ENCODE measurements around the gene ACTRT2.
A peak's percentile ranks its signal among the peaks of the same experiment; 100 is the strongest.

The ACTRT2 gene

DNA sequence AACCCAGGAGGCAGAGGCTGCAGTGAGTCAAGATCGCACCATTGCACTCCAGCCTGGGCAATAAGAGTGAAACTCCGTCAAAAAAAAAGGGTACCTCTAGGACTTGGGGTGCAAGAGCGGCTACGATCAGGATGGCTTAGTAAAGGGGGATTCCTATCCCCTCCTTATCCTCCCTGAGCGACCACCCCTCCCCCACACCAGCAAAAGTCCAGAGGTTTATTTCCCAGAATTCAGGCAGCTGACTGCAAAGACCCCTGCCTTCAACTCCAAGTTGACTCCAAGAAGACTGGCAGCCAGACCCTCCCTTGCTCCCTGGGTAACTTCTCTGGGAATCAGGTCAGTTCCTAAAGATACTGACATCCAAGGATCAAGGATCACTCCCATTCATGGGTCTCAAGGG is 35.4 kb downstream of the ACTRT2 start:
- DNase-seq: no peak

DNA sequence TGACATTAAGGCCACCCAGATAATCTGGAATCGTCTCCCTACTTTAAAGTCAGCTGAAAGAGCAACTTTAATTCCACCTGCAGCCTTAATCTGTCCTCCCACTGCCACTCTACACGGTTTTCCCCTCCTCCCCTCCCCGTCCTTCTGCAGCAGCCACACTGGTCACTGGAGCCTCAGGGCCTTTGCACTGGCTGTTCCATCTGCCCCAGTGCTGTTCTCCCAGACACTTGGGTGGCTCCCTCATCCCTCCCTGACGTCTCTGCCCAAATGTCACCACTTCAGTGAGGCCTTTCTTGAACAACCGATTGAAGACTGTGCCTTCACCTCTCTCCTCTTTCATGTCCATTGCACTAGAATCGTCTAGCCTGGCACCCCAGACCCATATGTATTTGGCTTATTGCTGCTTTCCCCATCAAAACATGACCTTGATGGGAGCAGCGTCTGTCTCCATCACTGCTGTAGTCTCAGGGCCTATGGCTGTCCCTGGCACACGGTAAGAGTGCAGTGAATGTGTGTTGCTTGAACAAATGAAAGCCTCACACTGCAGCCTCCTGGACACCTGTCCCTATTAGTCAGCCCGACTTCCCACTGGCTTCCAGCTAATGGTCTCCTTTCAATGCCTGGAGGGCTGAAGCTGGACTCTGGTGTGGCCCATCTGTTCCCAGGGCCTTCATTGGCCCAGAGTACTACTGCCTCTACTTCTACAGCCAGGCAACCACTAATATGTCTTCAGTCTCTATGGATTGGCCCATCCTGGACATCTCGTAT is 37.2 kb downstream of the ACTRT2 start:
- no peak for DNase-seq

DNA sequence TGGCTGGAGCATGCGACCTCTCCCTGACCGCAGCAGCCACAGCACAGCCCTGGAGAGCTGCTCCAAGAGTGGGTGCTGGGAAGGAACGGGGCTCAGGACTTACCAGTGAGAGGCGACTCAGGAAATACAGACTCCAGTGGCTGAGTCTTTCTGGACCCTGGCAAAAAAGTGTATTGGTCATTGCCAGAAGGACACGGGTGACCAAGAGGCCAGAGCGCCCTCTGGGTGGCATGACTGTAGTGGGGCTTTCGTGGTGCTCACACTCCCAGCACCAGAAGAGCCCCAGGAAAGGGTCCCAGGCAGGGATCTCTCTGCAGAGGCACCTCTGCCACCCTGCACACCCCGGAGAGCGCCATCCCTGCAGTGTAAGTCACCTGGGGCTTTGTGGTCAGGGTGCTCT is 38.9 kb downstream of the ACTRT2 start:
- no peak for DNase-seq

GRCh38 chr1:3060601-3061551 is 39.6 kb downstream of the ACTRT2 start:
- no peak for DNase-seq

- DNase-seq: no peak
Observed at GRCh38 chr1:3061566-3061965, 40.3 kb downstream of the ACTRT2 start.

GRCh38 chr1:3061981-3062615 is 40.8 kb downstream of the ACTRT2 start:
- DNase-seq: no peak

DNA sequence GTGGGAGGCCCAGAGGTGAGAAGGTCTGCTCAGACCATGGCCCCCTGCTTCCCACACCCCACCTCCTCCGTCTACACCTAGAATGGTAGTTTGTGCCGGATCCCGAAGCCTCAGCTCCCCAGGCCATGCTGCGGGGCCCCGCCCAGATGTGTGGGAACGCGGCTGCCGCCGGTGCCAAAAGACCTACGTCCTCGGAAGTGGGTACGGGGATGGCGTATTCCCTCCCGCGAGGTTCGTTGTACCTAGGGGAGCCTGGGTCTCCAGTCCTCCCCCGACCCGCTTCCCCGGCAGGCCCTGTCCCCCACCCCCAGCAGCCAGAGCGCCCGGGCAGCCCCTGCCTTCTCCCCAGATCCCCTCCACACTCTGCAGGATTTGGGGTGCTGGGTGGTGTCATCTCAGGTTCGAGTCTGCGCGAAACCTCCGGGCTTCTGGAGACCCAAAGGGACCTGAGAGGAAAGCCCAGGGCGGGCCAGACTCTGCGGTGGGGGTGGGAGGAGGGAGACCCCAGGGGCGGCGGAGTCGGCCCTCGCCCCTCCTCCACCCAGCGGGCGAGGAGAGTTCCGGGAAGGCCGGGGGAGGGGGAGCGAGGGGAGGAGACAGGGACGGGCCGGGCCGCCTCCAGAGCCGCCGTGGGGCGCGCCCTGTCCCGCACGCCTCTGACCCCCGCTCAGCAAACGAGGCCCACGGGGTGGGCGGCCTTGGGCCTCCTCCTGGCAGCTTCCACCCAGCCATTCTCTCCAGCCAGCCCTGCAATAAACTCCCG is 41.5 kb downstream of the ACTRT2 start:
- no peak for DNase-seq

GRCh38 chr1:3063379-3064295 is 42.4 kb downstream of the ACTRT2 start:
- no peak for DNase-seq

DNA sequence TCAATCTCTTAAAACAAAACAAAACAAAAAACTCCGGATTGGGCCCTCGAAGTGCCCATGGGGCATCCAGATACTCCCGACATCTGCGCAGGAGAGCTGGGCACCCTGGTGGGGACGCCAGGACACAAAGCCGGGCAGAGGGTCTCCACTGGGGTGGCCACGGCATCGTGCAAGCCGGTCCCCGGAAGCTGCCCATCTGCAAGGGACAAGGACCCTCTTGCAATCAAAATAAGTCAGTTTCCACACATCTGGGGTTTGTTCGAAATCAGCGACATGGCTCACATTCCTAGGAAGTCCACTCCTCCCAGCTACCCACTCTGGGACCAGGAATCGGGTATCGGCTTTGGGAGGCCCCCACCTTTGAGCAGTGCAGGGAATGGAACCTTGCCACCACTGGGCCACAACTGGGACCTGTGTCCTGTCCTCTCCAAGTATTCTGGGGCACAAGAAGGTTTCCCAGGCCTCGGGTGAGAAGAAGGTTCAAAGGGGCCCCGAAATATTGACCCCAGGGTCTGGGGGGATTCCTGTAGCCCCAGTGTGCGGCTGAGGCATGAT is 43.1 kb downstream of the ACTRT2 start:
- no peak for DNase-seq

DNA sequence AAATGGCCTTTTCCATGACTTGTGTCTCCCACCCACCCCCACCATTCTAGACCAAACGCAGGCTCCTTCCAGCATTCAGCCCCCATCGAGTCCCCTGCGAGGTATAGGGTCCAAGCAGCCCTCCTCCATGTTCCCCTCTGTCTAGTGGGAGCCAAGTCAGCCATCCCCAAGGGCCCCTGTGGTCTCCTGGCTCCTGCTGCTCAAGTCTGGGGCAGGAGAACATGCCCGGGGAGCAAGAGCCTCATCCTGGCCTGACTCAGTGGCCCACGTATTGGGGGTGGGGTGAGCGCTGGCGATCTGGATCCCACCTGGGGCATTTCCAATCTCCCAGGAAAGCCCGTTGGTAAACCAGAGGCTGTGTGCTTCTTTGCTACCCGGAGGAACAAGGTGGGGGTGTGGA is 43.6 kb downstream of the ACTRT2 start:
- DNase-seq: no peak

DNA sequence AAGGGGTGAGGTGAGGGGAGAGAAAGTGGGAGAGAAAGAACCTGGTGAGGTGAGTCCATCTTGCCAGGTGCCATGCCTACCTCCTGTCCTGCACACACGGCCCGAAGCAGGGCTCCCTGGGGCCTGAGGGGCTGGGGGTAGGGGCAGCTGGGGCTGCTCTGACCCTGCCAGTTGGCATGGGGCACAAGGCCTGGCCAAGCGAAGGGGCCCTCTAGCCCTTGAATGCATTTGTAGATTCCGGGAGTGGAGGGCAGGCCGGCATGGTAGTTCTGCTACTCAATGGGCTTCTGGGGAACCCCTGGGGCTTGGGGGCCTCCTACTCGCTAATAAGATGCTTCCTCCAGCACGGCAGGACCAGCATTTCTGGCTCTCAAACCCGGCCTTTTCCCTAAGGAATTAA is 44.1 kb downstream of the ACTRT2 start:
- no peak for DNase-seq

DNA sequence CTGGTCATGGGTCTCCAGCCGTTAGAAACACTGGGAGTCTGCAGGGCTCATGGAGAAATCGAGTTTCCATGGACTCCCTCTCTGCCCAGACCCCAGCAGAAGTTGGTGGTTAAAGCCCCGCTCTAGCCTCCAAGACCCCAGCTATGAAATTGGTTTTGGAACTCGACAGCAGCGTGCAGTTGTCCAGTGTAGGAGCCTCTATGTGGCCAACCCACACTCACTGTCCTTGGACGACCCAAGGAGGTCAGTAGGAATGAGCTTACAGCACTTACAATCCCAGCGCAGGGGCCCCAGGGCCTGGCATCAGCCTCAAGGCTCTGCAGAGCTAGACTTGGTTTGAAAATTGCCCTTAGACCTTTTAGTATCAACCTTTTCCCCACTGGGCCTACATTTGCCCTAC is 44.5 kb downstream of the ACTRT2 start:
- no peak for DNase-seq

DNA sequence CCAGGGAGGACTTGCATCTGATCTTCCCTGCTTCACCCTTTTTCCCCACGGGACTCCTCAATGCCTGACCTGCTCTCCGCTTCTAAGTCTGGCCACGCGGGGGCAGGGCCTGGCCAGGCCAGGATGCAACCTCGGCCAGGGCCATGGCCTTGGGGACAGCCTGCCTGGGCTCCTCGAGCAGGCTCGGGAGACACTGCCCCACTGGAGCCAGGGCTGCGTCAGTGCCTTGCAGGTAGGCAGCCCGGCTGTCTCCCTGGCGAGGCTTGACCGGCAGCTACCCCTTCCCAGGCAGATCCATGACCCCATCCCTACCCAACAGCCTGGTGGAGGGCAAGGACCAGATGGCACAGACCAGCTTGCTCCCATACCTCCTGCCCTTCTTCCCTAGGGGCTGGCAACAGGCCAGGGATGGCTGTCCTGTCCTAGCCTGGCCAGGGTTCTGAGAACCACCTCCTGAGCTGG is 45.0 kb downstream of the ACTRT2 start:
- DNase-seq: no peak

DNA sequence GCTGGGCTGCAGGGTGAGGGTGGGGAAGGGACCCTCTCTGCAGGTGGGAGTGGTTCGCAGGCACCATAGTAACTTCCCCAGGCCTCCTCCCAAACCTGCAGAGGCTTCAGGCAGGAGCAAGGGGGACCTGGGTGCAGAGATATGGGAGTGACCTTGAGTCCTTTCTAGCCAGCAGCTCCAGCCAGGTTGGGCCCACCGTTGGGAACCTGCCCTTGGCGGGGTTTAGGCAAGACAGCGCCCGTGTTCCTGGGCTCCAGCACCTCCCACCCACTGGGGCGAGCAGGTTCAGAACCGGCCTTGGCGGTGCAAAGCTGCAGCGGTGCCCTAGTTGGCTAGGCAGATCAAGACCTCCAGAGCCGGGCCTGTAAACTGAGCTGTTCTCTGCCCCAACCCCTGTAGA is 45.6 kb downstream of the ACTRT2 start:
- no peak for DNase-seq

DNA sequence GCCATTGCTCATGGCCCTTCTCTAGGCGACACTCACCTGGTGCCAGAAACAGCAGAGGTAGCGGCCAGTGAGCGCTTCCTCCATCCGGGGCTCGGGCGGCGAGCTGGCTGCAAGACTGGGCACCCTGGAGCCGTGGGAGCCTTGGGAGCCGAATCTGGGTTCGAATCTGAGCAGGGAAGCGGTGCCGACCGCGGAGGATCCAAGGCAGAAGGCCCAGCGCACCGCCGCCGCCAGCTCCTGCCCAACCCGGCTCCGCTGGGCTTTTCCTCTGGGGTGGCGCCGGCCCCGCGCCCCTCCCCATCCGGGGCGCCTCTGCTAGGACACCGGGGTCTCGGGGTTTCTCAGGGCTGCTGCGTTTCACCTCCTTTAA is 46.0 kb downstream of the ACTRT2 start:
- no peak for DNase-seq

DNA sequence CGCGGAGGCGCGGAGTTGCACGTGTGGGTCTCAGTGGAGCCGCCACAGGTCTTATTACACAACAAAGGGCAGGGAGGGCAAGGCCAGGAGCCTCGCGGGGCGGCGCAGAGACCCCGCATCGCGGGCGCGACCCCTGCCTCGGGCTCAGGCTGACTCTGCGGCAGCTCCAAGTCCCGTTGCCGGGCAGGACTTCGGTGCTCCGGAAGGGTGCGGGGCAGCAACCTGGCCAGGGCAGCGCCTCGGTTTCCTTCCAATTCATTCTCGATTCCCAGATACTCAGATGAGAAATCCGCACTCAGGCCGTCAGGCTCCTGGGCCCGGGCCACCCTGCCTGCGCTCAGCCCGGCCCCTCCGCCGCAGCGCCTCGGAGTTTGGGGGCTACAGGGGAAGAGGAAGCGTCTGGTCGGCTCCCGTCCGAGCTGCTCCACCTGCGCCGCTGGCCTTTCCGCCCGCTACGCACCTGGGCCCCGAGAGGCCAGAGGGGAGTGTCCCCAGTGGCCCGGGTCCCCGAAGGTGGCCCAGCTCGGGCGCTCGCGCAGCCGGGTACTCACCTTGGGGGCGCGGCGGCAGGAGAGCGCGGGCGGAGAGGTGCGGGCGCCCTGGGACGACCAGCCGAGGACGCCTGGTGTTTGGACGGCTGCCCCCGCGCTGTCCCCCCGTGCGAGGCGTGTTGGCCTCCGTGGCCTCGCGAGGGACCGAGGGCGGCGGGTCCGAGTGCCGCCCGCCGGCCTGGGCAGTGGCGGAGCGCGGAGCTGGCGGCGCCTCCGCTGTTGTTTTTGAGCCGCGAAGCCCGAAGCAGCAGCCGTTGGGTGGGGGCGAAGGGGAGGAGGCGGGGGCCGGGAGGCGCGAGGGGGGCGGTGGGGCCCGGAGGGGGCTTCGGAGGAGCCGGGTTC is 46.6 kb downstream of the ACTRT2 start:
- DNase-seq: no peak

GRCh38 chr1:3068564-3069431 is 47.5 kb downstream of the ACTRT2 start, which contains the start of gene PRDM16:
Gene PRDM16 (plus strand): TSS chr1:3069203. CDS start chr1:3069260, 57 bp downstream.
- peak in 1 of 2 donors; percentile 19 for DNase-seq

DNA sequence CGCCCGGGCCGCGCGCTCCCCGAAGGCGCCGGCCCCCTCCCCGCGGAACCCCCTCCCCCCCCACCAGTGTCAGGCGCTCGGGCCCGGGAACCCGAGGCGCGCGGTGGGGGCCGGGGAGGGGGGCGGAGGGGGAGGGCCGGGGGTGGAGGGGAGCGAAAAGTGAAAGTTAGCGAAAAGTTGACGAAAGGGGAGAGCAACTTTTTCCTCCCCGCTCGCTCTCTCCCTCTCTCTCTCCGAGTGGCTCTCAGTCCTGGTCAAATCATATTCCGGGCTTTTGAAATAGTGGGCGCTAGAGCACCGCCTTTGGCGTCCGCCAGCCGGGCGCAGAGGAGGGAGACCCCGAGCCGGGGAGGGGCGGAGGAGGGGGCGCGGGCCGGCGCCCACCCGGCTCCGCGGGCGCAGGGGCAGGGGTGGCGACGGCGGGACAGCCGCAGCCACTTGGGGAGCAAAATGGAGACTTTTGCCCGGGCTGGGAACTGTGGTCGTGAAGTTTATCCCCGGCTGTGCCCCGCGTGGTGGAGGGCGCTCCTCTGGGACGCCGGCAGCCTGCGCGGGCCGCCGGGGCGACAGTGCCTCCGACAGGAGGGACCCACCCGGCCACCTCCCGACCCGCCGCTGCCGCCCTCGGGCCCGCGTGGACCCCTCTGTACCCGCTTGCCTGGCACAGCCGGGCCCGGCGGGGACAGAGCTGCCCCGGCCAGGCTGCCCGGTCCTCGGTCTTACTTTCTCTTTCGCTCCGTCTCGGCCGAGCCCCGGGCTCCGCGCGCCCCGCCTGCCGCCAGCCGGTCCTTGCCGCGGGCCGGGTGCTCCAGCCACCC is 48.4 kb downstream of the ACTRT2 start:
- DNase-seq: no peak
